Liver (tissue), 2 donors: ENCODE results near the gene RELN.

Experiments used
- JUND ChIP-seq, 2 donors: IDR thresholded peaks; 2 replicates each; pipeline ENCODE4 v1.6.1; 2016; ENCODE audit warnings: antibody characterized with exemption in 2 of 2
- TAF1 ChIP-seq: conservative IDR thresholded peaks from 2 replicates; pipeline ENCODE4 v1.6.1; 2016; ENCODE audit warnings: antibody characterized with exemption, mild to moderate bottlenecking
- donor health status: healthy.

DNA sequence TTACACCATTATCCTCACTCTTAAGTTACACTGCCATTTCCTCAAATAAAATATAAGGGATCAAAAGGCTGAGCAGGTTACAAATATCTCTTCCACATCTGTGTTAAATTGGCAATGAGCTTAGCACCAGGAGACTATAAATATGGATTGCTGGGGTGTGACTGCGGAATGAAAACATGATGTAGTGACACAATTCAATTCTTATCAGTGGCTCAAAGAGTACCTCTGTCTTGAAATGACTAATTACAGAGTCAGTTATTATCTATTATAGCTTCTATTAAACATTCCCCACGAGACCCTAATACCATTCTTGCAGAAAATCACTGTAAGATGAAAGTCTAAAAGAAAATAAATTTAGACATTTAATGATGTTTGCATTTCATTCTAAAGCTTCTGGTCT, 67.1 kb downstream of the RELN start:
- TF ChIP-seq JUND (IDR thresholded peaks at IDR 0.05) (no peak), TAF1 (no peak)
